HG03342 (cell line): ENCODE measurements around the gene SHC2.
A peak's percentile ranks its signal among the peaks of the same experiment; 100 is the strongest.

Source experiments
- ATAC-seq: cut with Tn5 transposase; IDR thresholded peaks from one replicate; pipeline ENCODE4 v1.9.1; 2021; ENCODE audit warnings: mild to moderate bottlenecking, moderate library complexity; ENCODE audit not compliant: unreplicated experiment

The SHC2 gene

GRCh38 chr19:460877-461720, at the start of gene SHC2:
Gene SHC2 (minus strand): TSS chr19:461033. CDS start chr19:460996, 37 bp downstream.
- no peak for ATAC-seq

- ATAC-seq = no peak
Measured at GRCh38 chr19:508204-509150, 47.6 kb upstream of the SHC2 start.

GRCh38 chr19:507286-508203, 46.7 kb upstream of the SHC2 start, which contains the start of gene TPGS1:
Gene TPGS1 (plus strand): TSS chr19:507497. CDS start chr19:507507, 10 bp downstream.
- ATAC-seq = peak; percentile 53

- peak; percentile 52 for ATAC-seq
Measured at GRCh38 chr19:506404-507285, 45.8 kb upstream of the SHC2 start.

GRCh38 chr19:504616-505015, 43.8 kb upstream of the SHC2 start:
- no peak for ATAC-seq

- no peak for ATAC-seq
Measured at GRCh38 chr19:501646-502045, 40.8 kb upstream of the SHC2 start.

- ATAC-seq = no peak
Measured at GRCh38 chr19:498977-499623, 38.3 kb upstream of the SHC2 start.

- ATAC-seq = no peak
Measured at GRCh38 chr19:498511-498891, 37.7 kb upstream of the SHC2 start.

GRCh38 chr19:497869-498510, 37.2 kb upstream of the SHC2 start:
- ATAC-seq = no peak

- ATAC-seq = no peak
Measured at GRCh38 chr19:497491-497868, 36.6 kb upstream of the SHC2 start.

- no peak for ATAC-seq
Measured at GRCh38 chr19:496986-497385, 36.2 kb upstream of the SHC2 start.

GRCh38 chr19:496112-496665, 35.4 kb upstream of the SHC2 start, which contains the start of gene MADCAM1:
Gene MADCAM1 (plus strand): TSS chr19:496486. CDS start chr19:496500, 14 bp downstream.
- no peak for ATAC-seq

GRCh38 chr19:495402-496111, 34.7 kb upstream of the SHC2 start:
- no peak for ATAC-seq

GRCh38 chr19:495081-495401, 34.2 kb upstream of the SHC2 start:
- no peak for ATAC-seq

GRCh38 chr19:494171-495080, 33.6 kb upstream of the SHC2 start:
- no peak for ATAC-seq

GRCh38 chr19:493391-494170, 32.7 kb upstream of the SHC2 start:
- ATAC-seq = no peak
